Epithelial cell of umbilical artery (primary cell): Measurements from ENCODE around the gene PGBD4. TPM values are rescaled to one million over a fixed set of nuclear protein-coding genes. Genes with fewer than 3 reads are reported as not detected.

Experiments used
- total RNA-seq: library from RNA; depleted of rRNA; stranded (reverse); fragments of >200 nt; gene quantifications from 2 replicates; pipeline ENCODE4 v1.2.3, GENCODE V29; 2014

Gene PGBD4
- total RNA-seq = 0.65 and 1.4 TPM in 2 replicates

DNA sequence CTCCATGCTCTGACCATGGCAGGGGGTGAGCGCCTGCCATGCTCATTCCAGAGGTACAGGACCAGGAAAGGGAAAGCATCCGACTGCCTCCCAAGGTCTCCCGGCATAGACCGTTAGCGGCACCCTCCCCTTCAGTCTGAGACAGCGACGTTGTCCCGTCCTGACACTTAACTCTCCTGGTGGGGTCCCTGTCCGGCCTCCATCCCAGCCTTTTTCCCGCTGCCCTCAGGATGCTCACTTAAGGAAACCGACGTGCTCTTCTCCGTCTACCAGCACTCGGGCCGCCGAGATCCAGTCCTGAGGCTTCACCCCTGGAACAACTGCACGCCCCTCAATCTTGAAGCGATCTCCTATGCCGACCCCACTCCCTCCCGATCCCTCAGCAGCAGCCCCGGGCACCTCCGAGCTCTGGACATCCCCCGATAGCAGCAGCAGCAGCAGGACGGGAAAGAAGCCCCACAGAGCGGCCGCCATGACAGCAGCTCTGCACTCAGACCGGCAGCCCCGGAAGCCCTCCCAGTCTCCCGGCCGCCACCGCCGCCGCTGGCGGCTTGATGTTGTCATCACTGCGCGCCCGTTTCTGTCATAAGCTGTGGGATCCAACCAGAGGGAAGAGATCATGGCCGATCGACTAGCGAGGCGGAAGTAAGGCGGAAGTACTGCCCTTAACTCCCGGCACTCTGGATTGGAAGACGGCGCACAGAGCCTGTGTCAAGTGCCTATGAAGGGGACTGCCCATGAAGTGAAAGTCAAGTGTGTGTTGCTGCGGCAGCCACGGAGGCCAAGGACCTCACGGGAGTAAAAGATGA lies at the start of gene PGBD4, which contains the start of gene EMC7:
TSS of gene PGBD4 (plus strand) at position 718 of the 809 bp plus-strand sequence. CDS start 449 bp downstream, outside the sequence.
TSS of gene EMC7 (minus strand) at position 497 of the 809 bp plus-strand sequence. CDS start at position 474, 23 bp downstream.

Other genes starting within 250 kb of the PGBD4 start
- not detected in 2 replicates for gene CHRM5, start 133.6 kb upstream of the PGBD4 start, total RNA-seq
- 29.6 and 43.2 TPM in 2 replicates for gene AVEN, start 62.9 kb upstream of the PGBD4 start, total RNA-seq
- gene EMC7, start 221 bp upstream of the PGBD4 start, total RNA-seq = 39.3 and 50.8 TPM in 2 replicates
- gene KATNBL1, start 108.0 kb downstream of the PGBD4 start, total RNA-seq = 58.5 and 82.2 TPM in 2 replicates
- gene EMC4, start 122.9 kb downstream of the PGBD4 start, total RNA-seq = 249 and 283 TPM in 2 replicates
- 14.3 TPM in 2 replicates for gene SLC12A6, start 235.7 kb downstream of the PGBD4 start, total RNA-seq
- gene NOP10, start 241.1 kb downstream of the PGBD4 start, total RNA-seq = 154 and 299 TPM in 2 replicates
- gene NUTM1, start 241.2 kb downstream of the PGBD4 start, total RNA-seq = not detected in 2 replicates